Upper lobe of left lung (tissue), 4 donors: ENCODE measurements around the gene C1QTNF9.

Experiments
- CTCF ChIP-seq, 6 experiments: fragments of 450-650 bp in 4 of 6; fragments of 200-600 bp in 2 of 6; sonication (generic) in 2 of 6; IDR thresholded peaks; one replicate each; pipeline ENCODE4 v1.5.1; 2016 to 2019; ENCODE audit warnings: antibody characterized with exemption in 6 of 6
- EP300 ChIP-seq, 4 donors: sonication (generic); formaldehyde crosslinking; IDR thresholded peaks; one replicate each; pipeline ENCODE4 v1.5.1; 2017; ENCODE audit warnings: antibody characterized with exemption in 4 of 4, control low read depth in 2 of 4

- no peak for TF ChIP-seq EP300 (IDR thresholded peaks at IDR 0.05)
- no peak for TF ChIP-seq CTCF (IDR thresholded peaks at IDR 0.05)
These were observed 1.3 kb upstream of the C1QTNF9 start for GRCh38 chr13:24308068-24308445.
